ENCODE measurements around the gene SCGB1D4.
A peak's percentile ranks its signal among the peaks of the same experiment; 100 is the strongest.

Gene SCGB1D4

GRCh38 chr11:62264004-62264403 lies 34.9 kb downstream of the SCGB1D4 start:
- Histone ChIP-seq H3K27ac (ENCODE audit: poor library complexity, severe bottlenecking) (no peak overlapping the region), H3K9me3 (ENCODE audit: severe bottlenecking) (no peaks in the 10 kb centered on the region), H3K27me3 (ENCODE audit: insufficient read depth, poor library complexity, severe bottlenecking) (no peaks in the 10 kb centered on the region), H3K36me3 (ENCODE audit: low read depth) (no peaks in the 10 kb centered on the region), H3K4me1 (ENCODE audit: insufficient read depth, poor library complexity, severe bottlenecking) (no peaks in the 10 kb centered on the region), H3K4me3 (ENCODE audit: severe bottlenecking) (no peak overlapping the region)
- DNase-seq (ENCODE audit: low spot score) = no peak
- ATAC-seq (ENCODE audit: low read depth) = peak; percentile 40; the same call in 1 of the 3 replicates
- no peak for TF ChIP-seq CTCF (IDR thresholded peaks at IDR 0.05; ENCODE audit: poor library complexity, severe bottlenecking)

DNA sequence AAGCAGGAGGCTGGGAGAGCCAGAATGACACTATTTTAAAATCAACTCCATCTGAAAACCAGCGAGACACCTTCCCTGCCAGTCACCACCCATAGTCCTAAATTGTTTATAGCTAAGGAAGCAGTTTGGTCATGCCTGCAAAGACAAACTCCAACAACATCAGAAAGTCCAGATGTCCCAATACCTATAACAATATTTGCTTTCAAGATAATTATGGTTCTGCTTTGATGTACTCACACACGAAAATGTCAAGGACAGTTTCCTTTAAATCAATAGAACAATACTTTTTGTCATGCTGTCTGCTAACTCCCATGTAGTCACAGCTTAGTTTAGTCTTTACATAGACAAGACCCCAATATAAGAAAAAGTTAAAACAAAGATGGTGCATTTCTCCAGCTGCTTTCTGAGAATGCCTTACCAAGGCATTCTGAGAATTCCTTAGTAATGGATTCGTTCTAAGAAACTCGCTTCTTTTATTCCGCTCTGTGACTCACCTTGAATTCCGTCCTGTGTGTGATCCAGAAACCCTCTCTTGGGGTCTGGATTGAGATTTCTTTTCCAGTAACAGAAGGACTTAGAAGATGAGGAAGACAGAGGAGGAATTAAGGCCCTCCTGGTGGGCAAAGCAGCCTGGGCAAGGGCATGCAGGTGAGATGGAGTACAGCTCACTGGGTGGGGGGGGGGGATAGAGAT lies 38.5 kb downstream of the SCGB1D4 start:
- TF ChIP-seq CTCF (IDR thresholded peaks at IDR 0.05; ENCODE audit: poor library complexity, severe bottlenecking) = no peak
- ATAC-seq (ENCODE audit: low read depth) (no peak), DNase-seq (ENCODE audit: low spot score) (no peak)
- H3K27ac ChIP-seq (ENCODE audit: poor library complexity, severe bottlenecking) = no peak overlapping the region
- no peaks in the 10 kb centered on the region for H3K36me3 ChIP-seq (ENCODE audit: low read depth)
- H3K4me1 ChIP-seq (ENCODE audit: insufficient read depth, poor library complexity, severe bottlenecking) = no peaks in the 10 kb centered on the region
- H3K4me3 ChIP-seq (ENCODE audit: severe bottlenecking) = no peak overlapping the region
- no peaks in the 10 kb centered on the region for H3K27me3 ChIP-seq (ENCODE audit: insufficient read depth, poor library complexity, severe bottlenecking)
- no peaks in the 10 kb centered on the region for H3K9me3 ChIP-seq (ENCODE audit: severe bottlenecking)

- DNase-seq (ENCODE audit: low spot score) = no peak
- no peak overlapping the region for H3K4me3 ChIP-seq (ENCODE audit: severe bottlenecking)
- no peak for ATAC-seq (ENCODE audit: low read depth)
Observed at GRCh38 chr11:62256281-62256680, 42.6 kb downstream of the SCGB1D4 start.

GRCh38 chr11:62253999-62254542 lies 44.8 kb downstream of the SCGB1D4 start:
- no peak for ATAC-seq (ENCODE audit: low read depth)
- no peak overlapping the region for H3K27ac ChIP-seq (ENCODE audit: poor library complexity, severe bottlenecking)
- no peak for TF ChIP-seq CTCF (IDR thresholded peaks at IDR 0.05; ENCODE audit: poor library complexity, severe bottlenecking)
- no peaks in the 10 kb centered on the region for H3K36me3 ChIP-seq (ENCODE audit: low read depth)
- no peaks in the 10 kb centered on the region for H3K27me3 ChIP-seq (ENCODE audit: insufficient read depth, poor library complexity, severe bottlenecking)
- peaks cover 6% of the 10 kb centered on the region for H3K9me3 ChIP-seq (ENCODE audit: severe bottlenecking)
- DNase-seq (ENCODE audit: low spot score) = no peak
- no peaks in the 10 kb centered on the region for H3K4me1 ChIP-seq (ENCODE audit: insufficient read depth, poor library complexity, severe bottlenecking)
- no peak overlapping the region for H3K4me3 ChIP-seq (ENCODE audit: severe bottlenecking)

More at GRCh38 chr11:62256281-62256680, 42.6 kb downstream of the SCGB1D4 start:
- no peak for TF ChIP-seq CTCF (IDR thresholded peaks at IDR 0.05; ENCODE audit: poor library complexity, severe bottlenecking)
- Histone ChIP-seq H3K9me3 (ENCODE audit: severe bottlenecking) (peaks cover 6% of the 10 kb centered on the region), H3K36me3 (ENCODE audit: low read depth) (no peaks in the 10 kb centered on the region), H3K4me1 (ENCODE audit: insufficient read depth, poor library complexity, severe bottlenecking) (no peaks in the 10 kb centered on the region), H3K27me3 (ENCODE audit: insufficient read depth, poor library complexity, severe bottlenecking) (no peaks in the 10 kb centered on the region), H3K27ac (ENCODE audit: poor library complexity, severe bottlenecking) (no peak overlapping the region)

DNA sequence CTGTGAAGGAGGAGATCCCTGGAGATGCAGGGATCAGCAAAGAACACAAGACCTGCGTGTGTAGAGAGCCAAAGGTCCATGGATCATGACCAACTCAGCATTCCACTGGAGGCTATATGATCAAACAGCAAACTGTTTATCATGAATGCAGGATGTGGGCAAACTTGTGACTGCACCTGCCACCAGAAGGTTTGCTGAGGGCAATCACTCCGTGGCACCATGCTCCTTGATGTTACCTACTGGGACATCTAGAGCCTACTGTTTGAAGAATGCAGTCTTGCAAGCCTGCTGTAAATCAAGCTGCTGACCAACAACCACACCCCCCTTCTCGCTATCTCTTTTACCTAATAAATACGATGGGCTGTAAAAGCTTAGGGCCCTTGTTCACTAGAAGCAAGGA lies 47.2 kb downstream of the SCGB1D4 start:
- TF ChIP-seq CTCF (IDR thresholded peaks at IDR 0.05; ENCODE audit: poor library complexity, severe bottlenecking) = no peak
- Histone ChIP-seq H3K27ac (ENCODE audit: poor library complexity, severe bottlenecking) (no peak overlapping the region), H3K4me3 (ENCODE audit: severe bottlenecking) (no peak overlapping the region), H3K9me3 (ENCODE audit: severe bottlenecking) (peaks cover 6% of the 10 kb centered on the region), H3K4me1 (ENCODE audit: insufficient read depth, poor library complexity, severe bottlenecking) (no peaks in the 10 kb centered on the region), H3K36me3 (ENCODE audit: low read depth) (no peaks in the 10 kb centered on the region), H3K27me3 (ENCODE audit: insufficient read depth, poor library complexity, severe bottlenecking) (no peaks in the 10 kb centered on the region)
- ATAC-seq (ENCODE audit: low read depth) (no peak), DNase-seq (ENCODE audit: low spot score) (no peak)

Measured in RWPE2 (cell line).